ENCODE data around the gene MAPK1.
"Not testable (repeated sequence)": the region's sequence is repeated elsewhere in the genome, so short reads cannot be mapped to it uniquely, and the experiment has no call there.

MAPK1 gene

DNA sequence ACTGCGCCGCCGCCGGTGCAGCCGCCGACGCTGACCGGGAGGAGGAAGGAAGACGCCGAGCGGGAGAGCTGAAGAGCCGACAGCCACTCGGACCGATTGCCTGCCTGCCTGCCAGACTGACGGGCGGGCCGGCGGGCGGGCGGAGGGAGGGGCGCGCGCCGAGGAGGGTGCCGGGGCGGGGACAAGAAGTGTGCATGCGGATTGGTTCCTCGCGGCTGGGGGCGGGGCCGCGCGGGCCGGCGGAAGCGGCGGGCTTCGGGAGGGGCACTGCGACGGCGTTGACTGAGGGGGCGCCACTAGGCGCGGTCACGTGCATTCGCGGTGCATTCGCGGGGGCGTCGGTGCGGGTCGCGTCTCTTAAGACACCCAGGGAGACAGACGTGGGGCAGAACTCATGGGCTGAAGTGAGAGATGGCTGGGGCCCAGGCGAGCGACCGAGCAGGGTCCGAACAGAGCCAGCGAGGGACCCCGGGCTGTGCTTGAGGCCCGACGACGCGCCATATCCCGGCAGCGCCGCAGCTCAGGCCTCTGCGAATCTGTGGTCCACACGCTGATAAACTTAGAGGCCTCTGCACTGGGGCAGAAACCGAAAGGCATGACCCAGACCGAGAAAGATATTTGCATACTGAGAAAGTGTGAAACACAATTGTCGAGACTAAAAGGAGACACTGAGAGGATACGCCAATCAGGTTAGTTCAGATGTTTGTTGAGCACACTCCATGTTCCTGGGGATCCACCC is at the start of gene MAPK1:
TSS of gene MAPK1 (minus strand) at position 118 of the 739 bp plus-strand sequence. CDS start 205 bp downstream, outside the sequence.
- peak; percentile 83 for DNase-seq (ENCODE audit: low spot score)

DNA sequence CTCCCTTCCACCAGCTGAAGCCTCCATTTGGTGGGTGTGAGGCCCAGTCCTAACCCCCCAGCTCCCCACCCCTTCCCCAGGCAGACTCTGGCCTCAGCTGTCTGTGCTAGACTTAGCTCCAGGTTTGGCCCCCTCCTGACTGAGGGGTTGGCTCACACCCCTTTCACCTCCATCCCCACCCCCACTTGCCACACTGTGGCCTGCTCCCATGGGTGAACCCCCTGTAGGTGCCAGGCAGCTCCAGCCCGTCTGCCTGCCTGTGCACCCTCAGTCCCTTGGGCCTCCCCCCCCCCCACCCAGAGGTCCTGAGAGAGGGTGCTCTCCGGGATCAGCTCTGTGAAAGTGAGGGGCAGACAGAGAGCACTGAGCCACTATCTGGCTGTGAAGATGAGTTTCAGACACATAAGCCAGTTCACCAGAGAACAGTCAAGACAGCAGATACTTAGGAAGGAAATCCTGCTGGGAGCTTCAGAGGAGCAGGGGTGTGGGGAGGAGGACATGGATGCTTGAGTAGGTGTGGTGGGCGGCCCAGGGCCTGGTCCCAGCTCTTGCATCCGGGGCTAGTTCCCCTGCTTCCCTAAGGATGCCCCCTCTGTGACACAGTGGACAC is 49.0 kb upstream of the MAPK1 start:
- no peak for DNase-seq (ENCODE audit: low spot score)

DNA sequence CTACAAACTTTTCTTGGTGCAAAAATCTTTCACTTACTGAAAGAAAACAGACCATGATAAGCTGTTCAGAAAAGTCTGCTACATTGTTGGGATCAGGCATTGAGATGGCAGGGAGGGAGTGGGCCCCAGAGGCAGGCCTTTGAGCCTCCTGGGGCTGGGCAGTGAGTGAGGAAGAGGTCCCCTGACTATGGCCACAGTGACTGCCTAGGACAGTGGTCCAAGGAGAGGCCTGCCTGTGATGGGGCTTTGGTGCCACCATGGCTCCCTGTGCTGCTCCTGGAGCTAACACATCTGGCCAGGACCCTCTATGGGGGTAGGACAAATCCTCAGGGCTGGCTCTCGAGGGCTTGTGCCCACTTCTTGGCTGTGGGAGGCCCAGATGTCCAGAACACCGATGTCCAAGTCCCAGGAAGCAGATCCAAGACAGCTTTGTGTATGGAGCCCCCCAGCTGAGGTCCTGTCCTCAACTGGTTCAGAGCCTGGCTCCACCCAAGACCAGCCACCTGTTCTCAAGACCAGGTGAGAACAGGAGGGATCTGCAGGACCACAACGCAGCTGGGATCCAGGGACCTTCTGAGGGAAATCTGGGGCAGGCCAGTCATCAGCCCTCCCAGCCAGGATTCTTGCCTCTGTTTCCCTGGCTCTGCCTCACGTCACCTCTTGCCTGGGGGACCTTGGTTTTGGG is 48.3 kb upstream of the MAPK1 start:
- no peak for DNase-seq (ENCODE audit: low spot score)

DNA sequence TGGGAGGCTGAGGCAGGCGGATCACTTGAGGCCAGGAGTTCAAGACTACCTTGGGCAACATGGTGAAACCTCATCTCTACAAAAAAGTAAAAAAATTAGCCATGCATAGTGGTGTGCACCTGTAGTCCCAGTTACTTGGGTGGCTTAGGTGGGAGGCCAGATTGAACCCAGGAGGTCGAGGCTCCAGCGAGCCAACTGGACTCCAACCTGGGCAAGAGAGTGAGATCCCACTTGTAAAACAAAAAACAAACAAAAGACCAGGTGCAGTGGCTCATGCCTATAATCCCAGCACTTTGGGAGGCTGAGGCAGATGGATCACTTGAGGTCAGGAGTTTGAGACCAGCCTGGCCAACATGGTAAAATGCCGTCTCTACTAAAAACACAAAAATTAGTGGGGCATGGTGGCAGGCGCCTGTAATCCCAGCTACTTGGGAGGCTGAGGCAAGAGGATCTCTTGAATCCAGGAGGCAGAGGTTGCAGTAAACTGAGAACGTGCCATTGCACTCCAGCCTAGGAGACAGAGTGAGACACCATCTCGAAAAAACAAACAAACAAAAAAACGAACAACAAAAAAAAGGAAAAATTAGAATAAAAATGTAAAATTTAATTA is 46.7 kb upstream of the MAPK1 start:
- DNase-seq (ENCODE audit: low spot score) = not testable (repeated sequence)

DNA sequence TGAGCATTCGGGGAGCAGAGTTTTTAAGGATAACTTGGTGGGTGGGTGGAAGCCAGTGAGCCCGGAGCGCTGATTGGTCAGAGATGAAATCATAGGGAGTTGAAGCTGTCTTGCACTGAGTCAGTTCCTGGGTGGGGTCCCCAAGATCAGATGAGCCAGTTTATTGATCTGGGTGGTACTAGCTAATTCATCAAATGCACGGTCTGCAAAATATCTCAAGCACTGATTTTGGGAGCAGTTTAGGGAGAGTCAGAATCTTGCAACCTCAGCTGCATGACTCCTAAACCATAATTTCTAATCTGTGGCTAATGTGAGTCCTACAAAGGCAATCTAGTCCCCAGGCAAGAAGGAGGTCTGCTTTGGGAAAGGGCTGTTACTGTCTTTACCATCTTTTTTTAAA is 42.9 kb upstream of the MAPK1 start:
- DNase-seq (ENCODE audit: low spot score) = not testable (repeated sequence)

DNA sequence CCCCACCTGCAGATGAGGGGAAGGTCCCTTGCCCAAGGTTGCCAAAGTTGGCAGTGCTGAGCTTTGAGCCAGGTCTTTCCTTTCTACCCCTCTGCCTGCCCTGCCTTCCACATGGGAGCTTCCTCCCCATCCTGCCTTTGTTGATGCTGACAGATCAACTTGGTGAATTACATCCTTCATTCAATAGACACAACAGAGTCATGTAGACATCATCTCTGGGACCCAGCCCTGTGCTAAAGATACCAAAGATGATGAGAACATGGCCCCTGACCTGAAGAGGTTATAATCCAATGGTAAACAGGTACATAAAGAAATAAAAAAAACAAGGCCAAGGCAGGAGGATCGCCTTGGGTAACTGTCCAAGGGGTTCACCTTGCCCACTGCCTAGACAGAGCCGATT is 42.4 kb upstream of the MAPK1 start:
- no peak for DNase-seq (ENCODE audit: low spot score)

DNA sequence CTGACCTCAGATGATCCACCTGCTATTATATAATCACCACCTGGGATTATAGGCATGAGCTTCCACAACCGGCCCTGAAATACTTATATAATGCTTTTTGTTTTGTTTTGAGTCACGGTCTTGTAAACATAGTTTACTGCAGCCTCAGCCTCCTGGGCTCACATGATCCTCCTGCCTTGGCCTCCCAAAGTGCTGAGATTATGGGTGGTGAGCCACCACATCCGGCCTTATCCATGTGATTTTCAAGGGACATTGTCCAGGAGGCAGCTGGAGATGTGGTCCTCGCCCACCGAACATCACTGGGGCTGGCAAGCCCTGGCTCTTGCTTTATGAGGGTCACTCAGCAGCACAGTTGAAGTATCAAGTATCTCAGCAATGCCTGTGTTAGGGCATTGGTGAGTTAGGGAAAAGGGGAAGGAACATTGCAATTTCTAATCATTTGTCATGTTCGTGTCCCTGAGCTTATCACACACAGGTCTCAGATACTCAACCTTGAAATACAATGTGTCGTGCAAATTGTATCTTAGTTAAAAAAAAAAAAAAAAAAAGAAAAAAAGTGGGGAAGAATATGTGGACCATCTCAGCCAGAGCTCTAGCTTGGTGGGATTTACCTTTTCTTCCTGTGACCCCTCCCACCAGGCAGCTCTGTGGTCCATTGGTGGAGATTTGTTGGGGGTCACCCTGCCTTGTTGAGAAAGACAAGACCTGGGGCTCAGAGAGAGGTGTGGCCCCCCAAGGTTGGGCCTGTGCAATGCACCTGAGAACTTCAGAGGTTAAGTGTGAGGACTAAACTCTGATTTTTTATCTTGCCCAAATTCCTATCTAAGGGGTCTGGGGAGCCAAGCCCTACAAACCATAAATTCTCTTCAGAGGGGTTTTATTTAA is 40.4 kb upstream of the MAPK1 start:
- no peak for DNase-seq (ENCODE audit: low spot score)

DNA sequence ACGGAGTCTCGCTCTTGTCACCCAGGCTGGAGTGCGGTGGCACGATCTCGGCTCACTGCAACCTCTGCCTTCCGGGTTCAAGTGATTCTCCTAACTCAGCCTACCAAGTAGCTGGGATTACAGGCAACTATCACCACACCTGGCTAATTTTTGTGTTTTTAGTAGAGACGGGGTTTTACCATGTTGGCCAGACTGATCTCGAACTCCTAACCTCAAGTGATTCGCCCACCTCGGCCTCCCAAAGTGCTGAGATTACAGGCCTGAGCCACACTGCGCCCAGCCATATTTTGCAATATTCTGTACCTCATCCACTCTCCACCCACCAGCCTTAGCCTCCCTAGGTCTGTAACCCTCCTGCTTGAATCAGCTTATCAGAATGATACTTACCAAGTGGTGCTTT is 37.8 kb upstream of the MAPK1 start:
- DNase-seq (ENCODE audit: low spot score) = not testable (repeated sequence)

DNA sequence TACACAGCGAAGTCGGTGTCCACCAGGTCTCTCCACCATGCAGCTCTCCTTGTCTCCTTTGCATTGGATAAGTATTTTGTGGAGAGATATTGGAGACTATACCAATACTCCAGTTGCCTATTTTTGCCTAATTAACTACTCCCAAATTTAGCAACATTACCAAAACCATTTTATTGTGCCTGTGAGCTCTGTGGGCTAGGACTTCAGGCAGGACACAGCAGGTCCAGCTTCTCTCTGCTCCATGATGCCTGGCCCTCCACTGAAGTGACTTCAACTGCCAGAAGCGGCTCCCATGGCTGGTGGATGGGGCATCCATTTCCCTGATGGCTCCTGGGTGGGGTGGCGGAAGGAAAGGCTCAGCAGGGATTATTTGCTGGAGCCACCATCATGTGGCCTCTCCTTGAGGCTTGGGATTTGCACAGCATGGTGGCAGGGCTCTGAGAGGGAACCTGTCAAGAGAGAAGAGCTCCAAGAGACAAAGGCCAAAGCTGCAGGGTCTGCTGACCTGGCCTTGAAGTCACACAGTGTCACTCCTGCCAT is 36.9 kb upstream of the MAPK1 start:
- no peak for DNase-seq (ENCODE audit: low spot score)

DNA sequence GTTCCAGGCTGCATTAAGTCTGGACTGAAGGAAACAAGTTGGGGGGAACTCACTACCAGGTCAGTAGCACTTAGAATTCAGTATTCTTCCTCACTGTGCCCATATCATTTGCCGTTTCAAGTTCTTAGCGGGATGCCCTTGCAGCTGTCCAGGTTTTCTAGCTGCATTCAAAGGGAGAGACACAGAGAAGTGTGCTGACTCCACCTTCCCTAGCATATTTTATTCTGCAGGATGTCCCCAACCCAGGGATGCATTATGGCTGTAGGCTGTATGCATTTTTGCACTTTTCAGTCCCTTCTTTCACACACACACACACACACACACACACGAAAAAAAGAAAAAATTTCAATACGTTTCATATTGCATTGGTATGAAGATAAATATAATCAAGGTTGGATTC is 35.8 kb upstream of the MAPK1 start:
- DNase-seq (ENCODE audit: low spot score) = no peak

DNA sequence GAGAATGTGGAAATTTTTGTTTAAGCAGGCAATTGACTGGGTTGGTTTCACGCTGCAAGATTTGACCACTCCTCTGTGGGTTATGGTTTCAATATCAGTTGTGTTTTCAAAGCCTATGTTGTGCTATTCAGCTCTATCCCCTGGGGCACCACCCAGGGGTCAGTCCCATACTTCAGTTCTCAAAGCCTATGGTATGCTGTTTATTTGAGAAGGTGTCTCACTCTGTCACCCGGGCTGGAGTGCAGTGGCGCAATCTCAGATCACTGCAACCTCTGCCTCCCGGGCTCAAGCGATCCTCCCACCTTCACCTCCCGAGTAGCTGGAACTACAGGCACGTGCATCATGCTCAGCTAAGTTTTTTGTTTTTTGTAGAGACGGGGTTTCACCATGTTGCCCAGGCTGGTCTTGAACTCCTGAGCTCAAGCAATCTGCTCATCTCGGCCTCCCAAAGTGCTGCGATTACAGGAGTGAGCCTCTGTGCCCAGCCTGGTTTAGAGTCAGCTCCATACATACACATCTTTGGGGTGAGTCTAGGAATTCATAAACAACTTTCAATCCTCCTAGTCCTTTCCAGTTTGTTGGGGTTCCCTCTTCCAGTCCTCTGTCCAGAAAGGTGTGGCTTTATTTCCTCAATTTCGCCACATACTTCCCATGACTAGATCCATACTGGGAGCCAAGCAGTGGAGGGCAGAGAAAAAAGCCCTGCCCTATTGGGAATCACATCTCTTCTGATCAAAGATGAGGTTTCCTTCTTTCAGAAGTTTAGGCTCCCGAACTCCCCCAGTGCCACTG is 35.0 kb upstream of the MAPK1 start:
- DNase-seq (ENCODE audit: low spot score) = peak; percentile 40

DNA sequence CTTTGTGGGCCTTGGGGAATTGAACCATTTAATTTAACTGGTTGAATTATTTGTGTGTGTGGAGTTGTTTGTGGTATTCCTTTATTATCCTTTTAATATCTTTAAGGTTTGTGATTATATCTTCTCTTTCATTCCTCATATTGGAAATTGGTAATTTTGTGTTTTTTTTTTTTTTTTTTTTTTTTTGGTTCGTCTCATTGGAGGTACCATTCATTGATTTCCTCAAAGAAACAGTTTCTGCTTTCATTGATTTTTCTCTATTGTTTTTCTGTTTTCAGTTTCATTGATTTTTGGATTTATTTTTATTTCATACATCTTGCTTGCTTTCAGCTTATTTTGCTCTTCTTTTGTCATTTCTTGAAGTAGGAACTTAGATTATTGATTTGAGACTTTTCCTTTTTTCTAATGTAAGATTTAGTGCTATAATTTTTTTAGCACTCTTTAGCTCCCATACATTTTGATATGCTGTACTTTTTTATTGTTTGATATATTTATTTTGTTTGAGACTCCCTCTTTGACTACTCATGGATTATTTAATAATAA is 31.0 kb upstream of the MAPK1 start:
- DNase-seq (ENCODE audit: low spot score) = no peak

DNA sequence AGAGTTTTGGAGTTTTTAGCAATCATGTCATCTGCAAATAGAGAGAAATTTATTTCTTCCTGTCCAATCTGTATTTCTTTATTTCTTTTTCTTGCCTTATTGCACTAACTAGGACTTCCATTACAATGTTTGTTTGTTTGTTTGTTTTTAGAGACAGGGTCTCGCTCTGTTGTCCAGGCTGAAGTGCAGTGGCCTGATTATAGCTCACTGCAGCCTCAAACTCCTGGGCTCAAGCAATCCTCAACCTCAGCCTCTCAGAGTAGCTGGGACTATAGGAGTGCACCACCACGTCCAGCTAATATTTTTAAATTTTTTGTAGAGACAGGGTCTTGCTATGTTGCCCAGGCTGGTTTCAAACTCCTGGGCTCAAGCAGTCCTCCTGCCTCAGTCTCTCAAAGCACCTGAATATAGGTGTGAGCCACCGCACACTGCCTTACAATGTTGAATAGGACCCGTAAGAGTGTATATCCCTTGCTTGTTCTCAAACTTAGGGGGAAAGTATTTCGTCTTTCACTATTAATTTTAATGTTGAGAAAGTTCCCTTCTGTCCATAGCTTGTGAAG is 29.6 kb upstream of the MAPK1 start:
- DNase-seq (ENCODE audit: low spot score) = no peak

DNA sequence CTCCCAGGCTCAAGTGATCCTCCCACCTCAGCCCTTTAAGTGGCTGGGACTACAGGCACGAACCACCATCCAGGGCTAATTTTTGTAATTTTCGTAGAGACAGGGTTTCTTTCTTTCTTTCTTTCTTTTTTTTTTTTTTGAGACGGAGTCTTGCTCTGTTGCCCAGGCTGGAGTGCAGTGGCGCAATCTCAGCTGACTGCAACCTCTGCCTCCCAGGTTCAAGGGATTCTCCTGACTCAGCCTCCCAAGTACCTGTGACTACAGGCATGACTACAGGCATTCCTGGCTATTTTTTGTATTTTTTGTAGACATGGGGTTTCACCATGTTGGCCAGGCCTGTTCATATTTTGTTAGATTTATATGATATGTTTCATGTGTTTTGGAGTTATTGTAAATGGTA is 28.8 kb upstream of the MAPK1 start:
- not testable (repeated sequence) for DNase-seq (ENCODE audit: low spot score)

DNA sequence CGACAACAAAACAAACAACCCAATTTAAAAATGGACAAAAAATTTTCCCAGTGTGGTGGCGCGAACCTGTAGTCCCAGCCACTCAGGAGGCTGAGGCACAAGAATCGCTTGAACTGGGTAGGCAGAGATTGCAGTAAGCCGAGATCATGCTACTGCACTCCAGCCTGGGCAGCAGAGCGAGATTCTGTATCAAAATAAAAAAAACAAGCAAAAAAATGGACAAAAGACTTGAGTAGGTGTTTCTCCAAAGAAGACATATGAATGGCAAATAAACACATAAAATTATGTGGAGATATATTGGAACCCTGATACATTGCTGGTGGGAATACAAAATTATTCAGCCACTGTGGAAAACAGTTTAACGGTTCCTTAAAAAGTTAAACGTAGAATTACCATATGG is 27.4 kb upstream of the MAPK1 start:
- no peak for DNase-seq (ENCODE audit: low spot score)

DNA sequence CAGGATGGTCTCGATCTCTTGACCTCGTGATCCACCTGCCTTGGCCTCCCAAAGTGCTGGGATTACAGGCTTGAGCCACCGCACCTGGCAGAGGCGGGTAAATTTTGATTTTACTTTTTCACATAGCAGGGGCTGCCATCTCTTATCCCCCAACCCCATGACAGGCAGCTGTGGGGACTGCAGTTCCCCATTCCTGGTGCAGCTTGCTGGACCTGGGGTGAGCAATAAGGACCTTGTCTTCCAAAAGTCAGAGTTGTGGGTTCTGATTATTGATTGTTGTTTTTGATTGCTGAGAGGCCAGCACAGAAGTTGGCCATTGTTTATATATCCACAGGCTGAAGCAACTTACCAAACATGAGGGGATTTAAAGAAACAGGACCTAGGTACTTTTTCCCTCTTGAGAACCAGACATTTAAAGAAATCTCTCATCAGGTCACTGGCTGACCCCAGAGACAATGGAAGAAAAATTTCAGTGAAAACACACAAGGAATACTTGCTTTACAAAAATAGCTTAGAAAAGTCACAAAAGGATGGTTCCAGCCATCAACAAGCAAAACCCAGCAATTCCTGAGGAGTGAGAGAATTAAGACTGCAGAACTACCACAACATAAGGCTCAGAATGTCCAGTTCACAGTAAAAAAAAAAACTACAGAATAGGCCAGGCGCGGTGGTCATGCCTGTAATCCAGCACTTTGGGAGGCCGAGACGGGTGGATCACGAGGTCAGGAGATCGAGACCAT is 22.0 kb upstream of the MAPK1 start:
- DNase-seq (ENCODE audit: low spot score) = no peak

DNA sequence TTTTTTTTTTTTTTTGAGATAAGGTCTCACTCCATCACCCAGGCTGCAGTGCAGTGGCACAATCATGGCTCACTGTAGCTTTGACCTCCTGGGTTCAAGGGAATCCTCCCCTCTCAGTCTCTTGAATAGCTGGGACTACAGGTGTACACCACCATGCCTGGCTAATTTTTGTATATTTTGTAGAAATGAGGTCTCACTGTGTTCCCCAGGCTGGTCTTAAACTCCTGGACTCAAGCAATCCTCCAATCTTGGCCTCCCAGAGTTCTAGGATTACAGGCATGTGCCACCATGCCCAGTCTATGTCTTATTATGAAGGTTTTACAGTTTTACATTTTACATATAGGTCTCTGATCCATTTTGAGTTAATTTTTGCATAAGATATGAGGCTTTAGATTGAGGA is 20.4 kb upstream of the MAPK1 start:
- no peak for DNase-seq (ENCODE audit: low spot score)

DNA sequence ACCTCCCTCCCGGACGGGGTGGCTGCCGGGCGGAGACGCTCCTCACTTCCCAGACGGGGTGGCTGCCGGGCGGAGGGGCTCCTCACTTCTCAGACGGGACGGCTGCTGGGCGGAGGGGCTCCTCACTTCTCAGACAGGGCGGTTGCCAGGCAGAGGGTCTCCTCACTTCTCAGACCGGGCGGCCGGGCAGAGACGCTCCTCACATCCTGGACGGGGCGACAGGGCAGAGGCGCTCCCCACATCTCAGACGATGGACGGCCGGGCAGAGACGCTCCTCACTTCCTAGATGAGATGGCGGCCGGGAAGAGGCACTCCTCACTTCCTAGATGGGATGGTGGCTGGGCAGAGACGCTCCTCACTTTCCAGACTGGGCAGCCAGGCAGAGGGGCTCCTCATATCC is 16.5 kb upstream of the MAPK1 start:
- not testable (repeated sequence) for DNase-seq (ENCODE audit: low spot score)

DNA sequence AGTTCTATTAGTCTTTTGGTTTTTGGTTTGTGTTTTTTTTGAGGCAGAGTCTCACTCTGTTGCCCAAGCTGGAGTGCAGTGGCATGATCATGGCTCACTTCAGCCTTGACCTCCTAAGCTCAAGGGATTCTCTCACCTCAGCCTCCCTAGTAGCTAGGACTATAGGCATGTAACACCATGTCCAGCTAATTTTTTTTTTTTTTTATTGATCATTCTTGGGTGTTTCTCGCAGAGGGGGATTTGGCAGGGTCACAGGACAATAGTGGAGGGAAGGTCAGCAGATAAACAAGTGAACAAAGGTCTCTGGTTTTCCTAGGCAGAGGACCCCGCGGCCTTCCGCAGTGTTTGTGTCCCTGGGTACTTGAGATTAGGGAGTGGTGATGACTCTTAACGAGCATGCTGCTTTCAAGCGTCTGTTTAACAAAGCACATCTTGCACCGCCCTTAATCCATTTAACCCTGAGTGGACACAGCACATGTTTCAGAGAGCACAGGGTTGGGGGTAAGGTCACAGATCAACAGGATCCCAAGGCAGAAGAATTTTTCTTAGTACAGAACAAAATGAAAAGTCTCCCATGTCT is 15.4 kb upstream of the MAPK1 start:
- DNase-seq (ENCODE audit: low spot score) = not testable (repeated sequence)
